HFF-Myc (cell line): ENCODE data around the gene LRRC15.

Experiments
- DNase-seq: peaks from one replicate; pipeline ENCODE4 v3.0.0-alpha.2; 2011; ENCODE audit warnings: low read depth; ENCODE audit errors: extremely low read depth
- H3K4me3 ChIP-seq: replicated peaks from 2 replicates; pipeline ENCODE4 v1.5.1; 2011; ENCODE audit warnings: low read depth, mild to moderate bottlenecking, control low read depth, low read length
- CTCF ChIP-seq: IDR thresholded peaks from 2 replicates; pipeline ENCODE4 v1.5.1; 2012; ENCODE audit warnings: mild to moderate bottlenecking, low read depth, low read length, control low read depth; ENCODE audit errors: missing control alignments

The LRRC15 gene

GRCh38 chr3:194367992-194368841, 1.3 kb downstream of the LRRC15 start:
- no peak overlapping the region for H3K4me3 ChIP-seq
- peak; percentile 26 for DNase-seq
- no peak for TF ChIP-seq CTCF

GRCh38 chr3:194365978-194366490, 3.5 kb downstream of the LRRC15 start:
- TF ChIP-seq CTCF: no peak
- no peak overlapping the region for H3K4me3 ChIP-seq
- no peak for DNase-seq

GRCh38 chr3:194365526-194365925, 4.0 kb downstream of the LRRC15 start:
- no peak overlapping the region for H3K4me3 ChIP-seq
- no peak for TF ChIP-seq CTCF
- DNase-seq: no peak

GRCh38 chr3:194364652-194365434, 4.7 kb downstream of the LRRC15 start:
- no peak overlapping the region for H3K4me3 ChIP-seq
- peak; percentile 61 for DNase-seq
- TF ChIP-seq CTCF: no peak

GRCh38 chr3:194364314-194364651, 5.3 kb downstream of the LRRC15 start:
- no peak overlapping the region for H3K4me3 ChIP-seq
- no peak for DNase-seq
- no peak for TF ChIP-seq CTCF

- H3K4me3 ChIP-seq: no peak overlapping the region
- DNase-seq: no peak
- no peak for TF ChIP-seq CTCF
Observed at GRCh38 chr3:194360568-194360967, 9.0 kb downstream of the LRRC15 start.
